ENCODE data around the gene ZNF708. TPM values are rescaled to one million over a fixed set of nuclear protein-coding genes. Genes with fewer than 3 reads are reported as not detected.
A peak's percentile ranks its signal among the peaks of the same experiment; 100 is the strongest.
"Not testable (repeated sequence)": the region's sequence is repeated elsewhere in the genome, so short reads cannot be mapped to it uniquely, and the experiment has no call there.

The ZNF708 gene
- total and polyA plus RNA-seq, 3 donors from 2014 or later: 2.1 to 21.2 (median 17.2) TPM

- Histone ChIP-seq H3K36me3 (ENCODE audit: low read depth, missing control alignments) (no peaks in the 10 kb centered on the region), H3K9me3 (no peaks in the 10 kb centered on the region), H3K27ac (no peak overlapping the region), H3K4me3 (peak overlapping the region in 1 of 2 donors; percentile 44), H3K27me3 (no peaks in the 10 kb centered on the region), H3K4me1 (no peaks in the 10 kb centered on the region)
- DNase-seq: peak; percentile 71
- intact Hi-C loops (cut with DNase I; ENCODE audit: low total_unique reads): no loop called here
- TF ChIP-seq POLR2A (IDR thresholded peaks at IDR 0.05): no peak
- TF ChIP-seq CTCF (IDR thresholded peaks at IDR 0.05): no peak
- 69% methylated on average over 2 of the region's 2 CpGs for WGBS, 2 donors
These were observed 59.4 kb downstream of the ZNF708 start for GRCh38 chr19:21269813-21270212.

GRCh38 chr19:21264891-21265290 lies 64.3 kb downstream of the ZNF708 start:
- H3K27ac ChIP-seq: no peak overlapping the region
- H3K4me3 ChIP-seq: no peak overlapping the region
- no peak for TF ChIP-seq CTCF (IDR thresholded peaks at IDR 0.05)
- no peak for TF ChIP-seq POLR2A (IDR thresholded peaks at IDR 0.05)
- no peak for DNase-seq
- no peaks in the 10 kb centered on the region for H3K27me3 ChIP-seq
- WGBS, 2 donors: 89% methylated on average over 8 of the region's 12 CpGs; no CpG with 5 or more reads in 1 of the 2 donors
- intact Hi-C loops (cut with DNase I; ENCODE audit: low total_unique reads): no loop called here
- H3K9me3 ChIP-seq: no peaks in the 10 kb centered on the region
- no peaks in the 10 kb centered on the region for H3K36me3 ChIP-seq (ENCODE audit: low read depth, missing control alignments)
- no peaks in the 10 kb centered on the region for H3K4me1 ChIP-seq

GRCh38 chr19:21264416-21264815 lies 64.8 kb downstream of the ZNF708 start:
- WGBS, 2 donors: 83 to 88% methylated on average over 2 of the region's 6 CpGs
- intact Hi-C loops (cut with DNase I; ENCODE audit: low total_unique reads): no loop called here
- DNase-seq: no peak
- Histone ChIP-seq H3K4me3 (no peak overlapping the region), H3K4me1 (no peaks in the 10 kb centered on the region), H3K36me3 (ENCODE audit: low read depth, missing control alignments) (no peaks in the 10 kb centered on the region), H3K27ac (no peak overlapping the region), H3K9me3 (no peaks in the 10 kb centered on the region), H3K27me3 (no peaks in the 10 kb centered on the region)
- TF ChIP-seq POLR2A (IDR thresholded peaks at IDR 0.05) (no peak), CTCF (IDR thresholded peaks at IDR 0.05) (no peak)

- H3K4me3 ChIP-seq; H3K36me3 ChIP-seq (ENCODE audit: low read depth, missing control alignments); DNase-seq; H3K27me3 ChIP-seq; H3K4me1 ChIP-seq; H3K27ac ChIP-seq; intact Hi-C loops (cut with DNase I; ENCODE audit: low total_unique reads); H3K9me3 ChIP-seq: not testable (repeated sequence)
- WGBS, 2 donors: 87 to 97% methylated on average over 6 to 24 of the region's 24 CpGs
These were observed 68.3 kb downstream of the ZNF708 start for GRCh38 chr19:21260848-21261381.

GRCh38 chr19:21260164-21260847 lies 68.9 kb downstream of the ZNF708 start:
- TF ChIP-seq POLR2A (IDR thresholded peaks at IDR 0.05): no peak
- TF ChIP-seq CTCF (IDR thresholded peaks at IDR 0.05): no peak

GRCh38 chr19:21259421-21260124 lies 69.6 kb downstream of the ZNF708 start:
- H3K27me3 ChIP-seq; H3K9me3 ChIP-seq; H3K4me3 ChIP-seq; H3K4me1 ChIP-seq; H3K27ac ChIP-seq; H3K36me3 ChIP-seq (ENCODE audit: low read depth, missing control alignments); DNase-seq; intact Hi-C loops (cut with DNase I; ENCODE audit: low total_unique reads): not testable (repeated sequence)
- 88% methylated on average over 25 of the region's 27 CpGs; no CpG with 5 or more reads in 1 of the 2 donors for WGBS, 2 donors

More at GRCh38 chr19:21260164-21260847, 68.9 kb downstream of the ZNF708 start:
- Histone ChIP-seq H3K4me1 (no peaks in the 10 kb centered on the region), H3K27ac (no peak overlapping the region), H3K36me3 (ENCODE audit: low read depth, missing control alignments) (no peaks in the 10 kb centered on the region), H3K9me3 (no peaks in the 10 kb centered on the region), H3K4me3 (no peak overlapping the region), H3K27me3 (no peaks in the 10 kb centered on the region)
- intact Hi-C loops (cut with DNase I; ENCODE audit: low total_unique reads): no loop called here
- no peak for DNase-seq
- 87% methylated on average over 9 to 35 of the region's 36 CpGs for WGBS, 2 donors
